ENCODE data around the gene FGF12.

The FGF12 gene

GRCh38 chr3:192255839-192256238 is 471.5 kb downstream of the FGF12 start:
- Histone ChIP-seq H3K4me2 (ENCODE audit: low read depth, low read length, poor library complexity, severe bottlenecking) (no peak overlapping the region), H3K36me3 (ENCODE audit: low read length) (no peaks in the 10 kb centered on the region), H4K20me1 (ENCODE audit: low read depth, low read length) (no peaks in the 10 kb centered on the region), H3K9me2 (replicated peaks; ENCODE audit: insufficient read depth, low read length) (no peaks in the 10 kb centered on the region), H3K27me3 (ENCODE audit: low read length) (no peaks in the 10 kb centered on the region), H3K4me3 (ENCODE audit: insufficient read depth, low read length, poor library complexity, severe bottlenecking) (no peak overlapping the region), H3K9ac (ENCODE audit: low read length) (no peak overlapping the region), H2AFZ (ENCODE audit: low read depth, low read length, severe bottlenecking) (no peak overlapping the region), H3F3A (ENCODE audit: insufficient read depth) (no peaks in the 10 kb centered on the region), H3K79me2 (ENCODE audit: insufficient read depth, low read length) (no peaks in the 10 kb centered on the region), H3K27ac (ENCODE audit: low read depth, low read length) (no peak overlapping the region), H3K9me3 (ENCODE audit: insufficient read depth, low read length) (no peaks in the 10 kb centered on the region)
- TF ChIP-seq CTCF (IDR thresholded peaks at IDR 0.05; ENCODE audit: insufficient read depth, low read length, poor library complexity, severe bottlenecking) (no peak), EZH2phosphoT487 (conservative IDR thresholded peaks at IDR 0.05; ENCODE audit: low read length) (no peak)

GRCh38 chr3:192253138-192253887 is 474.0 kb downstream of the FGF12 start:
- no peak overlapping the region for H3K4me3 ChIP-seq (ENCODE audit: insufficient read depth, low read length, poor library complexity, severe bottlenecking)
- H3K79me2 ChIP-seq (ENCODE audit: insufficient read depth, low read length), result no peaks in the 10 kb centered on the region
- H3K36me3 ChIP-seq (ENCODE audit: low read length), result no peaks in the 10 kb centered on the region
- no peaks in the 10 kb centered on the region for H3F3A ChIP-seq (ENCODE audit: insufficient read depth)
- no peaks in the 10 kb centered on the region for H3K9me3 ChIP-seq (ENCODE audit: insufficient read depth, low read length)
- H3K27ac ChIP-seq (ENCODE audit: low read depth, low read length), result no peak overlapping the region
- H3K9ac ChIP-seq (ENCODE audit: low read length), result no peak overlapping the region
- H3K27me3 ChIP-seq (ENCODE audit: low read length), result no peaks in the 10 kb centered on the region
- H3K9me2 ChIP-seq (replicated peaks; ENCODE audit: insufficient read depth, low read length), result no peaks in the 10 kb centered on the region
- H2AFZ ChIP-seq (ENCODE audit: low read depth, low read length, severe bottlenecking), result no peak overlapping the region
- H3K4me2 ChIP-seq (ENCODE audit: low read depth, low read length, poor library complexity, severe bottlenecking), result no peak overlapping the region
- H4K20me1 ChIP-seq (ENCODE audit: low read depth, low read length), result no peaks in the 10 kb centered on the region
- TF ChIP-seq CTCF (IDR thresholded peaks at IDR 0.05; ENCODE audit: insufficient read depth, low read length, poor library complexity, severe bottlenecking), result no peak
- no peak for TF ChIP-seq EZH2phosphoT487 (conservative IDR thresholded peaks at IDR 0.05; ENCODE audit: low read length)

- Histone ChIP-seq H3K27me3 (ENCODE audit: low read length) (no peaks in the 10 kb centered on the region), H3K9ac (ENCODE audit: low read length) (no peak overlapping the region), H3K9me3 (ENCODE audit: insufficient read depth, low read length) (no peaks in the 10 kb centered on the region), H3F3A (ENCODE audit: insufficient read depth) (no peaks in the 10 kb centered on the region), H4K20me1 (ENCODE audit: low read depth, low read length) (no peaks in the 10 kb centered on the region), H3K9me2 (replicated peaks; ENCODE audit: insufficient read depth, low read length) (no peaks in the 10 kb centered on the region), H2AFZ (ENCODE audit: low read depth, low read length, severe bottlenecking) (peak overlapping the region; percentile 69), H3K27ac (ENCODE audit: low read depth, low read length) (no peak overlapping the region), H3K36me3 (ENCODE audit: low read length) (no peaks in the 10 kb centered on the region), H3K4me2 (ENCODE audit: low read depth, low read length, poor library complexity, severe bottlenecking) (no peak overlapping the region), H3K4me3 (ENCODE audit: insufficient read depth, low read length, poor library complexity, severe bottlenecking) (no peak overlapping the region), H3K79me2 (ENCODE audit: insufficient read depth, low read length) (no peaks in the 10 kb centered on the region)
- no peak for TF ChIP-seq CTCF (IDR thresholded peaks at IDR 0.05; ENCODE audit: insufficient read depth, low read length, poor library complexity, severe bottlenecking)
- TF ChIP-seq EZH2phosphoT487 (conservative IDR thresholded peaks at IDR 0.05; ENCODE audit: low read length), result no peak
These were observed 477.8 kb downstream of the FGF12 start for GRCh38 chr3:192249516-192249915.

Measured in SU-DHL-6 (cell line).